GM23338 (cell line): ENCODE results near the gene GPR6. TPM values are rescaled to one million over a fixed set of nuclear protein-coding genes. Genes with fewer than 3 reads are reported as not detected.

ENCODE experiments used
- ATAC-seq: fragments of 200-7000 bp; cut with Tn5 transposase; 3 replicates; pipeline ENCODE4 v1.9.1; 2020
- DNase-seq: peaks from one replicate; pipeline ENCODE4 v3.0.0-alpha.2; 2015; ENCODE audit warnings: low spot score
- H2AFZ ChIP-seq: fragments of 200-600 bp; sonication (generic); 2 replicates; pipeline ENCODE4 v1.8.0; 2016; ENCODE audit warnings: antibody characterized with exemption, mild to moderate bottlenecking, moderate library complexity
- H3F3A ChIP-seq: fragments of 200-600 bp; sonication (generic); replicated peaks from 2 replicates; pipeline ENCODE4 v1.8.0; 2017; ENCODE audit warnings: antibody characterized with exemption, mixed run types, low read depth
- H3K27ac ChIP-seq: fragments of 200-600 bp; sonication (generic); 2 replicates; pipeline ENCODE4 v1.6.1; 2016; ENCODE audit warnings: low read depth
- H3K27me3 ChIP-seq: fragments of 200-600 bp; sonication (generic); 2 replicates; pipeline ENCODE4 v1.8.0; 2016; ENCODE audit warnings: mild to moderate bottlenecking, mixed run types, moderate library complexity; ENCODE audit not compliant: insufficient read depth
- H3K36me3 ChIP-seq: fragments of 200-600 bp; sonication (generic); 2 replicates; pipeline ENCODE4 v1.8.0; 2016; ENCODE audit warnings: mild to moderate bottlenecking; ENCODE audit not compliant: insufficient read depth
- H3K4me1 ChIP-seq: fragments of 200-600 bp; sonication (generic); 2 replicates; pipeline ENCODE4 v1.8.0; 2016; ENCODE audit warnings: mild to moderate bottlenecking, moderate library complexity; ENCODE audit not compliant: insufficient read depth
- H3K4me2 ChIP-seq: fragments of 200-600 bp; sonication (generic); 2 replicates; pipeline ENCODE4 v1.7.1; 2017; ENCODE audit warnings: mixed run types
- H3K4me3 ChIP-seq: fragments of 200-600 bp; sonication (generic); 2 replicates; pipeline ENCODE4 v1.6.1; 2016; ENCODE audit warnings: mixed run types
- H3K79me2 ChIP-seq: fragments of 200-600 bp; sonication (generic); replicated peaks from 2 replicates; pipeline ENCODE4 v1.8.0; 2017; ENCODE audit warnings: mild to moderate bottlenecking; ENCODE audit not compliant: insufficient read depth
- H3K9me2 ChIP-seq: fragments of 200-600 bp; sonication (generic); 2 replicates; pipeline ENCODE4 v1.8.0; 2017; ENCODE audit not compliant: insufficient read depth
- H4K20me1 ChIP-seq: fragments of 200-600 bp; sonication (generic); replicated peaks from 2 replicates; pipeline ENCODE4 v1.8.0; 2017; ENCODE audit warnings: mild to moderate bottlenecking; ENCODE audit not compliant: insufficient read depth
- H3K27ac Mint-ChIP-seq: 2 replicates; pipeline ENCODE4 v1.8.0; 2020; ENCODE audit warnings: inconsistent platforms, mild to moderate bottlenecking, moderate library complexity, mixed read lengths
- H3K27me3 Mint-ChIP-seq: 3 replicates; pipeline ENCODE4 v1.8.0; 2022; ENCODE audit warnings: low read depth, mild to moderate bottlenecking, moderate library complexity, mixed read lengths, inconsistent platforms; ENCODE audit not compliant: insufficient read depth, poor library complexity
- H3K36me3 Mint-ChIP-seq: 3 replicates; pipeline ENCODE4 v1.8.0; 2021; ENCODE audit warnings: low read depth, mild to moderate bottlenecking, inconsistent platforms, moderate library complexity, mixed read lengths
- H3K4me1 Mint-ChIP-seq: 3 replicates; pipeline ENCODE4 v1.8.0; 2020; ENCODE audit warnings: mild to moderate bottlenecking, inconsistent platforms, mixed read lengths
- H3K4me3 Mint-ChIP-seq: 3 replicates; pipeline ENCODE4 v1.8.0; 2021; ENCODE audit warnings: moderate library complexity, mild to moderate bottlenecking, inconsistent platforms, mixed read lengths
- H3K9me3 Mint-ChIP-seq: 3 replicates; pipeline ENCODE4 v1.8.0; 2020; ENCODE audit warnings: moderate library complexity, mild to moderate bottlenecking, inconsistent platforms, mixed read lengths
- CREB1 ChIP-seq: fragments of 250-450 bp; sonication (Bioruptor Pico); IDR thresholded peaks from 2 replicates; pipeline ENCODE4 v1.5.0; 2020; ENCODE audit warnings: low read depth, mild to moderate bottlenecking, moderate library complexity
- CTCF ChIP-seq, 2 experiments: fragments of 200-600 bp in 1 of 2; sonication (generic) in 1 of 2; conservative IDR thresholded peaks; 2 replicates each; pipeline versions ENCODE4 v1.5.1 to v1.6.1; 2016 to 2017; ENCODE audit warnings: antibody characterized with exemption in 2 of 2, low read depth in 2 of 2, mild to moderate bottlenecking in 2 of 2, moderate library complexity in 1 of 2
- EZH2 ChIP-seq: fragments of 200-600 bp; sonication (generic); IDR thresholded peaks from one replicate; pipeline ENCODE4 v1.8.0; 2017; ENCODE audit warnings: antibody characterized with exemption, mild to moderate bottlenecking, low read depth; ENCODE audit not compliant: unreplicated experiment
- EZH2phosphoT487 ChIP-seq: fragments of 200-600 bp; sonication (generic); IDR thresholded peaks from one replicate; pipeline ENCODE4 v1.8.1; 2018; ENCODE audit warnings: antibody characterized with exemption; ENCODE audit not compliant: unreplicated experiment
- JUNB ChIP-seq: IDR thresholded peaks from one replicate; pipeline ENCODE4 v1.6.1; 2016; ENCODE audit warnings: antibody characterized with exemption; ENCODE audit not compliant: unreplicated experiment
- NANOG ChIP-seq: IDR thresholded peaks from 2 replicates; pipeline ENCODE4 v1.6.1; 2016; ENCODE audit warnings: antibody characterized with exemption, borderline replicate concordance
- POLR2AphosphoS5 ChIP-seq: IDR thresholded peaks from 2 replicates; pipeline ENCODE4 v1.6.1; 2016; ENCODE audit warnings: antibody characterized with exemption, low read depth
- STAT1 ChIP-seq: IDR thresholded peaks from one replicate; pipeline ENCODE4 v1.6.1; 2016; ENCODE audit warnings: antibody characterized with exemption; ENCODE audit not compliant: unreplicated experiment
- ZNF114 ChIP-seq: fragments of 250-450 bp; sonication (Bioruptor Pico); IDR thresholded peaks from 2 replicates; pipeline ENCODE4 v1.5.0; 2020; ENCODE audit warnings: mild to moderate bottlenecking, moderate library complexity
- ZNF331 ChIP-seq: fragments of 250-450 bp; sonication (Bioruptor Pico); IDR thresholded peaks from 2 replicates; pipeline ENCODE4 v1.5.0; 2020; ENCODE audit warnings: low read depth, mild to moderate bottlenecking, moderate library complexity
- polyA plus RNA-seq: library from polyadenylated mRNA; unstranded; fragments of >200 nt; fragmentation: Nextera tagmentation; extraction: Ambion mirVana; gene quantifications from 2 replicates; pipeline ENCODE4 v1.2.1, GENCODE V29; 2016
- total RNA-seq: library from RNA; depleted of rRNA; stranded (reverse); fragments of >200 nt; shearing (Covaris generic); gene quantifications from 2 replicates; pipeline ENCODE4 v1.2.3, GENCODE V29; 2014
- TF ChIP-seq, protein P1 (sequence below): IDR thresholded peaks from one replicate; pipeline ENCODE4 v1.6.1; 2018; ENCODE audit warnings: antibody characterized with exemption; ENCODE audit not compliant: unreplicated experiment
- TF ChIP-seq, protein P2 (sequence below): IDR thresholded peaks from 2 replicates; pipeline ENCODE4 v1.6.1; 2016; ENCODE audit warnings: antibody characterized with exemption
- TF ChIP-seq, protein P3 (sequence below): fragments of 250-450 bp; sonication (Bioruptor Pico); IDR thresholded peaks from 2 replicates; pipeline ENCODE4 v1.5.0; 2020; ENCODE audit warnings: mild to moderate bottlenecking, moderate library complexity

GPR6 gene
- total and polyA plus RNA-seq, 2 experiments from 2014 or later: 0.49 TPM; not detected in 1

DNA sequence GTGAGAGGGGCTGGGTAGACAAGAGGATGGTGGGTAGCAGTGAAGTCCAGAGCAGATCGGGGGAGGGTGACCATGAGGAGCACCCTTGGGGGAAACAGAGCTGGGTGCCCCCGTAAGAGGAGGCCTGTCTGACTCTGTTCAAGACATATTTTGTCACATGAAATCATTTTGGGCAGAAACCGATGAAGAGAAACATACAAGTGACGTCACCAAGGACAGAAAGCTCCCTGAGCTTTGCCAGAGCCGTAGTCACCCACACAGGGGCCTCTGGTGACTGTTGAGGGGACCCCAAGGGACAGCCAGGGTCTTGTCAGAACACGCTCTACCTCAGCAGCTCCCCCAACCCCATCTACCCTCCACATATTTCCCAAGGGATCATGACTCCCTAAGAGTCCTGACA, 39.2 kb downstream of the GPR6 start:
- H3K4me1 ChIP-seq: no peaks in the 10 kb centered on the region
- ATAC-seq (no peak), DNase-seq (no peak)
- no peak overlapping the region for H3K4me3 ChIP-seq
- H3K27me3 ChIP-seq: no peaks in the 10 kb centered on the region
- Mint-ChIP-seq H3K27ac (no peak overlapping the region), H3K4me3 (no peak overlapping the region), H3K9me3 (peaks cover under 1% of the 10 kb centered on the region; the same call in 1 of the 3 replicates), H3K27me3 (no peaks in the 10 kb centered on the region), H3K36me3 (no peaks in the 10 kb centered on the region), H3K4me1 (peaks cover 6% of the 10 kb centered on the region; the same call in 1 of the 3 replicates)
- H4K20me1 ChIP-seq: no peaks in the 10 kb centered on the region
- no peaks in the 10 kb centered on the region for H3K79me2 ChIP-seq
- no peak overlapping the region for H3K4me2 ChIP-seq
- H3K27ac ChIP-seq: no peak overlapping the region
- no peaks in the 10 kb centered on the region for H3F3A ChIP-seq
- no peaks in the 10 kb centered on the region for H3K9me2 ChIP-seq
- no peaks in the 10 kb centered on the region for H3K36me3 ChIP-seq
- TF ChIP-seq JUNB (no peak), CREB1 (CRISPR knock-in tag) (no peak), NANOG (no peak), POLR2AphosphoS5 (no peak), ZNF114 (CRISPR knock-in tag) (no peak), EZH2 (no peak), CTCF (conservative IDR thresholded peaks at IDR 0.05; ENCODE audit: low read depth in 2 of 2) (no peak), ZNF331 (CRISPR knock-in tag) (no peak), STAT1 (no peak), EZH2phosphoT487 (no peak)
- TF ChIP-seq, protein P1, sequence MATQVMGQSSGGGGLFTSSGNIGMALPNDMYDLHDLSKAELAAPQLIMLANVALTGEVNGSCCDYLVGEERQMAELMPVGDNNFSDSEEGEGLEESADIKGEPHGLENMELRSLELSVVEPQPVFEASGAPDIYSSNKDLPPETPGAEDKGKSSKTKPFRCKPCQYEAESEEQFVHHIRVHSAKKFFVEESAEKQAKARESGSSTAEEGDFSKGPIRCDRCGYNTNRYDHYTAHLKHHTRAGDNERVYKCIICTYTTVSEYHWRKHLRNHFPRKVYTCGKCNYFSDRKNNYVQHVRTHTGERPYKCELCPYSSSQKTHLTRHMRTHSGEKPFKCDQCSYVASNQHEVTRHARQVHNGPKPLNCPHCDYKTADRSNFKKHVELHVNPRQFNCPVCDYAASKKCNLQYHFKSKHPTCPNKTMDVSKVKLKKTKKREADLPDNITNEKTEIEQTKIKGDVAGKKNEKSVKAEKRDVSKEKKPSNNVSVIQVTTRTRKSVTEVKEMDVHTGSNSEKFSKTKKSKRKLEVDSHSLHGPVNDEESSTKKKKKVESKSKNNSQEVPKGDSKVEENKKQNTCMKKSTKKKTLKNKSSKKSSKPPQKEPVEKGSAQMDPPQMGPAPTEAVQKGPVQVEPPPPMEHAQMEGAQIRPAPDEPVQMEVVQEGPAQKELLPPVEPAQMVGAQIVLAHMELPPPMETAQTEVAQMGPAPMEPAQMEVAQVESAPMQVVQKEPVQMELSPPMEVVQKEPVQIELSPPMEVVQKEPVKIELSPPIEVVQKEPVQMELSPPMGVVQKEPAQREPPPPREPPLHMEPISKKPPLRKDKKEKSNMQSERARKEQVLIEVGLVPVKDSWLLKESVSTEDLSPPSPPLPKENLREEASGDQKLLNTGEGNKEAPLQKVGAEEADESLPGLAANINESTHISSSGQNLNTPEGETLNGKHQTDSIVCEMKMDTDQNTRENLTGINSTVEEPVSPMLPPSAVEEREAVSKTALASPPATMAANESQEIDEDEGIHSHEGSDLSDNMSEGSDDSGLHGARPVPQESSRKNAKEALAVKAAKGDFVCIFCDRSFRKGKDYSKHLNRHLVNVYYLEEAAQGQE: no peak
- TF ChIP-seq, protein P2, sequence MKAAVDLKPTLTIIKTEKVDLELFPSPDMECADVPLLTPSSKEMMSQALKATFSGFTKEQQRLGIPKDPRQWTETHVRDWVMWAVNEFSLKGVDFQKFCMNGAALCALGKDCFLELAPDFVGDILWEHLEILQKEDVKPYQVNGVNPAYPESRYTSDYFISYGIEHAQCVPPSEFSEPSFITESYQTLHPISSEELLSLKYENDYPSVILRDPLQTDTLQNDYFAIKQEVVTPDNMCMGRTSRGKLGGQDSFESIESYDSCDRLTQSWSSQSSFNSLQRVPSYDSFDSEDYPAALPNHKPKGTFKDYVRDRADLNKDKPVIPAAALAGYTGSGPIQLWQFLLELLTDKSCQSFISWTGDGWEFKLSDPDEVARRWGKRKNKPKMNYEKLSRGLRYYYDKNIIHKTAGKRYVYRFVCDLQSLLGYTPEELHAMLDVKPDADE: no peak
- TF ChIP-seq, protein P3, sequence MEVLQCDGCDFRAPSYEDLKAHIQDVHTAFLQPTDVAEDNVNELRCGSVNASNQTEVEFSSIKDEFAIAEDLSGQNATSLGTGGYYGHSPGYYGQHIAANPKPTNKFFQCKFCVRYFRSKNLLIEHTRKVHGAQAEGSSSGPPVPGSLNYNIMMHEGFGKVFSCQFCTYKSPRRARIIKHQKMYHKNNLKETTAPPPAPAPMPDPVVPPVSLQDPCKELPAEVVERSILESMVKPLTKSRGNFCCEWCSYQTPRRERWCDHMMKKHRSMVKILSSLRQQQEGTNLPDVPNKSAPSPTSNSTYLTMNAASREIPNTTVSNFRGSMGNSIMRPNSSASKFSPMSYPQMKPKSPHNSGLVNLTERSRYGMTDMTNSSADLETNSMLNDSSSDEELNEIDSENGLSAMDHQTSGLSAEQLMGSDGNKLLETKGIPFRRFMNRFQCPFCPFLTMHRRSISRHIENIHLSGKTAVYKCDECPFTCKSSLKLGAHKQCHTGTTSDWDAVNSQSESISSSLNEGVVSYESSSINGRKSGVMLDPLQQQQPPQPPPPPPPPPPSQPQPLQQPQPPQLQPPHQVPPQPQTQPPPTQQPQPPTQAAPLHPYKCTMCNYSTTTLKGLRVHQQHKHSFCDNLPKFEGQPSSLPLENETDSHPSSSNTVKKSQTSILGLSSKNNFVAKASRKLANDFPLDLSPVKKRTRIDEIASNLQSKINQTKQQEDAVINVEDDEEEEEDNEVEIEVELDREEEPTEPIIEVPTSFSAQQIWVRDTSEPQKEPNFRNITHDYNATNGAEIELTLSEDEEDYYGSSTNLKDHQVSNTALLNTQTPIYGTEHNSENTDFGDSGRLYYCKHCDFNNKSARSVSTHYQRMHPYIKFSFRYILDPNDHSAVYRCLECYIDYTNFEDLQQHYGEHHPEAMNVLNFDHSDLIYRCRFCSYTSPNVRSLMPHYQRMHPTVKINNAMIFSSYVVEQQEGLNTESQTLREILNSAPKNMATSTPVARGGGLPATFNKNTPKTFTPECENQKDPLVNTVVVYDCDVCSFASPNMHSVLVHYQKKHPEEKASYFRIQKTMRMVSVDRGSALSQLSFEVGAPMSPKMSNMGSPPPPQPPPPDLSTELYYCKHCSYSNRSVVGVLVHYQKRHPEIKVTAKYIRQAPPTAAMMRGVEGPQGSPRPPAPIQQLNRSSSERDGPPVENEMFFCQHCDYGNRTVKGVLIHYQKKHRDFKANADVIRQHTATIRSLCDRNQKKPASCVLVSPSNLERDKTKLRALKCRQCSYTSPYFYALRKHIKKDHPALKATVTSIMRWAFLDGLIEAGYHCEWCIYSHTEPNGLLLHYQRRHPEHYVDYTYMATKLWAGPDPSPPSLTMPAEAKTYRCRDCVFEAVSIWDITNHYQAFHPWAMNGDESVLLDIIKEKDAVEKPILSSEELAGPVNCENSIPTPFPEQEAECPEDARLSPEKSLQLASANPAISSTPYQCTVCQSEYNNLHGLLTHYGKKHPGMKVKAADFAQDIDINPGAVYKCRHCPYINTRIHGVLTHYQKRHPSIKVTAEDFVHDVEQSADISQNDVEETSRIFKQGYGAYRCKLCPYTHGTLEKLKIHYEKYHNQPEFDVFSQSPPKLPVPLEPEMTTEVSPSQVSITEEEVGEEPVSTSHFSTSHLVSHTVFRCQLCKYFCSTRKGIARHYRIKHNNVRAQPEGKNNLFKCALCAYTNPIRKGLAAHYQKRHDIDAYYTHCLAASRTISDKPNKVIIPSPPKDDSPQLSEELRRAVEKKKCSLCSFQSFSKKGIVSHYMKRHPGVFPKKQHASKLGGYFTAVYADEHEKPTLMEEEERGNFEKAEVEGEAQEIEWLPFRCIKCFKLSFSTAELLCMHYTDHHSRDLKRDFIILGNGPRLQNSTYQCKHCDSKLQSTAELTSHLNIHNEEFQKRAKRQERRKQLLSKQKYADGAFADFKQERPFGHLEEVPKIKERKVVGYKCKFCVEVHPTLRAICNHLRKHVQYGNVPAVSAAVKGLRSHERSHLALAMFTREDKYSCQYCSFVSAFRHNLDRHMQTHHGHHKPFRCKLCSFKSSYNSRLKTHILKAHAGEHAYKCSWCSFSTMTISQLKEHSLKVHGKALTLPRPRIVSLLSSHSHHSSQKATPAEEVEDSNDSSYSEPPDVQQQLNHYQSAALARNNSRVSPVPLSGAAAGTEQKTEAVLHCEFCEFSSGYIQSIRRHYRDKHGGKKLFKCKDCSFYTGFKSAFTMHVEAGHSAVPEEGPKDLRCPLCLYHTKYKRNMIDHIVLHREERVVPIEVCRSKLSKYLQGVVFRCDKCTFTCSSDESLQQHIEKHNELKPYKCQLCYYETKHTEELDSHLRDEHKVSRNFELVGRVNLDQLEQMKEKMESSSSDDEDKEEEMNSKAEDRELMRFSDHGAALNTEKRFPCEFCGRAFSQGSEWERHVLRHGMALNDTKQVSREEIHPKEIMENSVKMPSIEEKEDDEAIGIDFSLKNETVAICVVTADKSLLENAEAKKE (CRISPR knock-in tag): no peak
- H2AFZ ChIP-seq: no peak overlapping the region
